Measurements from ENCODE around the gene FBRSL1. TPM values are rescaled to one million over a fixed set of nuclear protein-coding genes. Genes with fewer than 3 reads are reported as not detected.
"Not testable (repeated sequence)": the region's sequence is repeated elsewhere in the genome, so short reads cannot be mapped to it uniquely, and the experiment has no call there.

Gene FBRSL1
- total RNA-seq, 2 donors from 2014 or later: 79.3 to 86.3 TPM

DNA sequence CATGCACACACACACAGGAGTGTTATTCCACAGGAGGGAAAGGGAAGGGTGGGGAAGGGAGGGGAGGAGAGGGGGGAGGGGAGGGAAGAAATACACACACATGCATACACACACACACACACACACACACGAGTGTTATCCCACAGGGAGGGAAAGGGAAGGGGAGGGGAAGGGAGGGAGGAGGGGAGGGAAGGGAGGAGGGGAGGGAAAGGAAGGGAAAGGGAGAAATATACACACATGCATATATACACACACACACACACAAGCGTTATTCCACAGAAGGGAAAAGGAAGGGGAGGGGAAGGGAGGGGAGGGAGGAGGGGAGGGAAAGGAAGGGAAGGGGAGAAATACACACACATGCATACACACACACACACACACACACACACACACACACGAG lies 19.6 kb upstream of the FBRSL1 start:
- H3K4me1 Mint-ChIP-seq: peaks cover 16% of the 10 kb centered on the region
- no peak for ATAC-seq

DNA sequence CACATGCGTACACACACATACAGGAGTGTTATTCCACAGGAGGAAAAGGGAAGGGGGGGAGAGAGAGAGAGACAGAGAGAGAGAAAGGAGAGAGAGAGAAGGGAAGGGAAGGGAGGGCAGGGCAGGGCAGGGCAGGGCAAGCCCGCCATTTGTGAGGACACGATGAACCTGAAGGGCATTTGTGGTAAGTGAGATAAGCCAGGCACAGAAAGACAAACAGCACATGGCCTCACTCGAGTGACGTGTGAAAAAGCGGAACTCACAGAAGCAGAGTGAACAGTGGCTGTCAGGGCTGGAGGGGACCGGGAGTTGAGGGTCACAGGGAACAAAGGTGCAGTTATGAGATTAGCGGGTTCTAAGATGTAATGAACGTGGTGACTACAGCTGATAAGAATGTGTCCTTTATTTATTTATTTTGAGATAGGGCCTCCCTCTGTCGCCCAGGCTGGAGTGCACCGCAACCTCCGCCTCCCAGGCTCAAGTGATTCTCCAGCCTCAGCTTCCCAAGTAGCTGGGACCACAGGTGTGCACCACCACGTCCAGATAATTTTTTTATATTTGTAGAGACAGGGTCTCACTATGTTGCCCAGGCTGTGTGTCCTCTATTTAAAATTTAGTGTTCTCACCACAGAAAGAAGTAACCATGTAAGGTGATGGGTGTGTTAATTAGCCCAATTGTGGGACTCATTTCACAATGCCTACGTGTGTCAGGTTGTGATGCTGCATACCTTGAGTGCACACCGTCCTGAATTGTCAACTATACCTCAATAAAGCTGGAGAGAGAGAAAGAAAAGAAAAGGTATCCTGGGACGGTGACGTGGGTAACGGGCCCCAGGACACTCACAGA lies 18.7 kb upstream of the FBRSL1 start:
- peaks cover 19% of the 10 kb centered on the region for H3K4me1 Mint-ChIP-seq
- H3K4me3 Mint-ChIP-seq: peak overlapping the region; percentile 73
- peaks cover 4% of the 10 kb centered on the region for H3K27me3 Mint-ChIP-seq
- ATAC-seq (peak; percentile 54), DNase-seq (no peak)
- no peaks in the 10 kb centered on the region for H3K9me3 ChIP-seq (ENCODE audit: control insufficient read depth, low read length, poor library complexity, severe bottlenecking)
- no peaks in the 10 kb centered on the region for H3K36me3 Mint-ChIP-seq (ENCODE audit: low read depth)
- H3K27ac Mint-ChIP-seq: no peak overlapping the region

More for the DNA sequence above, 19.6 kb upstream of the FBRSL1 start:
- no peak overlapping the region for H3K4me3 Mint-ChIP-seq
- no peak overlapping the region for H3K27ac Mint-ChIP-seq
- no peak for DNase-seq
- H3K27me3 Mint-ChIP-seq: no peaks in the 10 kb centered on the region
- H3K9me3 ChIP-seq (ENCODE audit: control insufficient read depth, low read length, poor library complexity, severe bottlenecking): no peaks in the 10 kb centered on the region
- no peaks in the 10 kb centered on the region for H3K36me3 Mint-ChIP-seq (ENCODE audit: low read depth)

DNA sequence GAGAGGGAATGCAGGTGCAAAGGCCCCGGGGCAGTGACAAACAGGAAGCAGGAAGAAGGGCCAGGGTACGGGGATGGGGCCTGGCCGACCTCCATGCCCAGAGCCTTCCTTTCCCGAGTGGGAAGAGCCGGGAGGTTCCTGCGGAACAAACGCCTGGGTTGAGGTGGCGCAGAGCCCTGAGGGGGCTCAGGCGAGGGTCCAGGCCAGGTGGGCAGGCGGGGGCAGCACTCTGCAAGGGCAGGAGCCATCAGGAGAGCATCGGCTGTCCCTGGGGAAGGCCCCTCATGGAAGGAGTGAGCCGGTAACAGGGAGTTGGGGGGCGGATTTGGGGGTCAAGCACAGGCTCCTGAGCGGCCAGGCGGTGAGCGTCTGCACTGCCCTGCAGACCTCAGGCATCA lies 18.1 kb upstream of the FBRSL1 start:
- H3K4me3 Mint-ChIP-seq: peak overlapping the region; percentile 73
- peak overlapping the region; percentile 66 for H3K27ac Mint-ChIP-seq
- DNase-seq: no peak
- H3K9me3 ChIP-seq (ENCODE audit: control insufficient read depth, low read length, poor library complexity, severe bottlenecking): no peaks in the 10 kb centered on the region
- H3K4me1 Mint-ChIP-seq: peaks cover 22% of the 10 kb centered on the region
- peaks cover 7% of the 10 kb centered on the region for H3K27me3 Mint-ChIP-seq
- no peaks in the 10 kb centered on the region for H3K36me3 Mint-ChIP-seq (ENCODE audit: low read depth)
- ATAC-seq: no peak

DNA sequence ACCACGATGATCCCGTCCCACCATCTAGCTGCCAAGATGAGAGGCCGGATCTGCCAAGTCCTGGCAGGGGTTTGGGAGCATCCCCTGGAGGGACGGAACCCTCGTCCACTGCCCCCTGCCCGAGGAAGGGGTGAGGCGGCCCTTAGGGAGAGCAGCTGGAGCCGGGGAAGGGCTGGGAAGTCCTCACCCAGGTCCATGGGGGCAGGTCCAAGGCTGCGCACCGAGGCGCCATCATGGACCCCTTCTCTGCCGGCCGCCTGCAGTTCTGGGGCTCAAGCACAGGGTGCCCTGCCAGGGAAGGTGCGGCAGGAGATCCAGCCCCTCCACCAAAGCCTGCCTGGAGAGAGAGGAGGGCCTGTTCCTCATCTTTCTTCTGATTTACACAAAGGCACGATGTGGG lies 17.6 kb upstream of the FBRSL1 start:
- ATAC-seq: no peak
- peak overlapping the region; percentile 66 for H3K27ac Mint-ChIP-seq
- no peaks in the 10 kb centered on the region for H3K36me3 Mint-ChIP-seq (ENCODE audit: low read depth)
- H3K27me3 Mint-ChIP-seq: peaks cover 7% of the 10 kb centered on the region
- H3K4me3 Mint-ChIP-seq: peak overlapping the region; percentile 73
- H3K4me1 Mint-ChIP-seq: peaks cover 25% of the 10 kb centered on the region
- no peaks in the 10 kb centered on the region for H3K9me3 ChIP-seq (ENCODE audit: control insufficient read depth, low read length, poor library complexity, severe bottlenecking)
- no peak for DNase-seq

DNA sequence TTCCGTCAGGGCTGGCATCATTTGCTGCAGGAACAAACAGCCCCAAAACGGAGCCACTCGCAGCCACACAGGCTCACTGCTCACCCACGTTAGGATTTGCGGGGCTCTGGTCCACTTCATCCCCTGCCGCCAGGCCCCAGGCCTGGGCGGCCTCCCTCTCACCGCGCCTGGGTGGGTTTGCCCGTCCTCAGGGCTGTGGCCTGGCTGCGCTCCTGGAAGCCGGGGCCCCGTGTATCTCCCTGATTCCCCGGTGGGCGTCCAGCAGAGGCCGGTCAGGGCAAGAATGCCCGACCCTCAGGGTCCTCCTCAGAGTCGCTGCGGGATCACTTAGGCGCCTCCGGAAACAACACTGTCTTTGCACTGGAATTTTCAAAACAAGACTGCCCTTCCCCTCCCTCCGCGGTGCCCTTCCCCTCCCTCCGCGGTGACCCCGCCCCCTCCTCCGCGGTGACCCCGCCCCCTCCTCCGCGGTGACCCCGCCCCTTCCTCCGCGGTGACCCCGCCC lies 15.7 kb upstream of the FBRSL1 start:
- Mint-ChIP-seq H3K4me1 (peaks cover 25% of the 10 kb centered on the region), H3K27ac (no peak overlapping the region), H3K27me3 (peaks cover 7% of the 10 kb centered on the region), H3K4me3 (peak overlapping the region; percentile 68), H3K36me3 (ENCODE audit: low read depth) (no peaks in the 10 kb centered on the region)
- H3K9me3 ChIP-seq (ENCODE audit: control insufficient read depth, low read length, poor library complexity, severe bottlenecking): no peaks in the 10 kb centered on the region
- ATAC-seq (peak; percentile 29), DNase-seq (peak in 2 of 3 donors; percentile 24 to 35)

DNA sequence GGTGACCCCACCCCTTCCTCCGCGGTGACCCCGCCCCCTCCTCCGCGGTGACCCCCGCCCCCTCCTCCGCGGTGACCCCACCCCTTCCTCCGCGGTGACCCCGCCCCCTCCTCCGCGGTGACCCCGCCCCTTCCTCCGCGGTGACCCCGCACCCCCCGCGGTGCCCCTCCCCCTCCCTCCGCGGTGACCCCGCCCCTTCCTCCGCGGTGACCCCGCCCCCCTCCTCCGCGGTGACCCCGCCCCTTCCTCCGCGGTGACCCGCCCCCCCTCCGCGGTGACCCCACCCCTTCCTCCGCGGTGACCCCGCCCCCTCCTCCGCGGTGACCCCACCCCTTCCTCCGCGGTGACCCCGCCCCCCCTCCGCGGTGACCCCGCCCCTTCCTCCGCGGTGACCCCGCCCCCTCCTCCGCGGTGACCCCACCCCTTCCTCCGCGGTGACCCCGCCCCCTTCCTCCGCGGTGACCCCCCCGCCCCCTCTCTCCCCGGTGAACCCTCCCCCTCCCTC lies 15.1 kb upstream of the FBRSL1 start:
- H3K27me3 Mint-ChIP-seq: peaks cover 11% of the 10 kb centered on the region
- ATAC-seq; H3K4me3 Mint-ChIP-seq; H3K9me3 ChIP-seq (ENCODE audit: control insufficient read depth, low read length, poor library complexity, severe bottlenecking); H3K36me3 Mint-ChIP-seq (ENCODE audit: low read depth): not testable (repeated sequence)
- peak overlapping the region; percentile 85 for H3K27ac Mint-ChIP-seq
- H3K4me1 Mint-ChIP-seq: peaks cover 20% of the 10 kb centered on the region
- peak in 1 of 3 donors; percentile 32 for DNase-seq

DNA sequence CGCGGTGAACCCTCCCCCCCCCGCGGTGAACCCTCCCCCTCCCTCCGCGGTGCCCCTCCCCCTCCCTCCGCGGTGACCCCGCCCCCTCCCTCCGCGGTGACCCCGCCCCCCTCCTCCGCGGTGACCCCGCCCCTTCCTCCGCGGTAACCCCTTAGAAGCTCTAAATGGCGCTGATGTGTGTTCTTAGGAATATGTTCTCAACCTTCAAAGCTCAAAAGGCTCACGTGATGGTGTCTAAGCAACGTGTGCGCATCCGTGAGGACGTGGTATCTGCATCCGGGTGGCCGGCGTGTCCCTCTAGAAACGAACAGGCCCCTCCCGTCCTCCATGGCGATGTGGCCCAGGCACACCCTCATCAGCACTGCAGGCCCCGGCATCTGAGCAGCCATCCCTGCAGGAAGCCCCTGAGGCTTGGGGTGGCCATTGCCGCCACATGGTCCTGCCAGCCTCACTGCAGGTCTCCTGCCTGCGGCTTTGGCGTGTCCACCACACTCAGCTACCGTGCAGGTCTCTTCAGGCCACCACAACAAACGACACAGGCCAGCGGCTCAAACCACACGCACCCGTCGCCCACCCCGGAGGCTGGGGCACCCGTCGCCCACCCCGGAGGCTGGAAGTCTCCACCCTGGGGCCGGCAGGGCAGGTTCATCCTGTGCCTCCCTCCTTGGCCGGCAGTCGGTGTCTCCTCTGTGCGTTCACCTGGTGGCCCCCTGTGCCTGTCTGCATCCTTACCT lies 14.5 kb upstream of the FBRSL1 start:
- Mint-ChIP-seq H3K27ac (peak overlapping the region; percentile 85), H3K36me3 (ENCODE audit: low read depth) (no peaks in the 10 kb centered on the region), H3K27me3 (peaks cover 11% of the 10 kb centered on the region), H3K4me3 (peak overlapping the region; percentile 86), H3K4me1 (peaks cover 19% of the 10 kb centered on the region)
- ATAC-seq (peak; percentile 59), DNase-seq (no peak)
- H3K9me3 ChIP-seq (ENCODE audit: control insufficient read depth, low read length, poor library complexity, severe bottlenecking): no peaks in the 10 kb centered on the region

DNA sequence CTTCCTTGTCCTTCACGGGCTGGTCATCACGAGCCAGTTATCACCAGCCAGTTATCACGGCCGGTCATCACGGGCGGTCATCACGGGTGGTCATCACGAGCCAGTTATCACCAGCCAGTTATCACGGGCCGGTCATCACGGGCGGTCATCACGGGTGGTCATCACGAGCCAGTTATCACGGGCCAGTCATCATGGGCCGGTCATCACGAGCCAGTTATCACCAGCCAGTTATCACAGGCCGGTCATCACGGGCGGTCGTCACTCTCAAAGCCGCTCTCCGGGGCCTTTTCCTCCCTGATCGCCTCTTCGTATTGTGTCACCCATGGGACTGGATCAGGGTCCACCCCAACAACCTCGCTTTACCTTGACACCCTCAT lies 13.9 kb upstream of the FBRSL1 start:
- peak overlapping the region; percentile 86 for H3K4me3 Mint-ChIP-seq
- peaks cover 18% of the 10 kb centered on the region for H3K4me1 Mint-ChIP-seq
- H3K27me3 Mint-ChIP-seq: peaks cover 11% of the 10 kb centered on the region

DNA sequence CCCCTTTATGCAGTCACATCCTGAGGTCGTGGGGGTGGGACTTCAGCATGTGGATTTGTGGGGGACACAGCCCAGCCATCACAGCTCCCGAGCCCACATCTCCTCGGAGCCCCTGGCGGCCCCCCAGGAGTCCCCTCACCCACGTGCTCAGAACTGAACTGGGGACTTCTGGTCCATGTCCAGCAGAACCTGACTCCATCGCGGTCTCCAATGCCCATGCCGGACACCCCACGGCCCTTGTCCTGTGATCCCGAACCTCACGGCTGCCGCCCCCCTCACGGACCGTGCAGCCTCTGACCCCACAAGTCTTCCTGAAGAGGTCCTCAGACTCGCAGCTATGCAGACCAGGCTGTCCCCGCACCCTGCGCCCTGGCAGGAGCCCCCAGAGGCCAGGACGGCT lies 13.5 kb upstream of the FBRSL1 start:
- Mint-ChIP-seq H3K27ac (peak overlapping the region; percentile 85), H3K4me3 (peak overlapping the region; percentile 86), H3K36me3 (ENCODE audit: low read depth) (no peaks in the 10 kb centered on the region), H3K27me3 (peaks cover 11% of the 10 kb centered on the region), H3K4me1 (peaks cover 18% of the 10 kb centered on the region)
- ATAC-seq (no peak), DNase-seq (no peak)
- no peaks in the 10 kb centered on the region for H3K9me3 ChIP-seq (ENCODE audit: control insufficient read depth, low read length, poor library complexity, severe bottlenecking)

More for the DNA sequence above, 13.9 kb upstream of the FBRSL1 start:
- Mint-ChIP-seq H3K27ac (peak overlapping the region; percentile 85), H3K36me3 (ENCODE audit: low read depth) (no peaks in the 10 kb centered on the region)
- ATAC-seq (no peak), DNase-seq (no peak)
- no peaks in the 10 kb centered on the region for H3K9me3 ChIP-seq (ENCODE audit: control insufficient read depth, low read length, poor library complexity, severe bottlenecking)

DNA sequence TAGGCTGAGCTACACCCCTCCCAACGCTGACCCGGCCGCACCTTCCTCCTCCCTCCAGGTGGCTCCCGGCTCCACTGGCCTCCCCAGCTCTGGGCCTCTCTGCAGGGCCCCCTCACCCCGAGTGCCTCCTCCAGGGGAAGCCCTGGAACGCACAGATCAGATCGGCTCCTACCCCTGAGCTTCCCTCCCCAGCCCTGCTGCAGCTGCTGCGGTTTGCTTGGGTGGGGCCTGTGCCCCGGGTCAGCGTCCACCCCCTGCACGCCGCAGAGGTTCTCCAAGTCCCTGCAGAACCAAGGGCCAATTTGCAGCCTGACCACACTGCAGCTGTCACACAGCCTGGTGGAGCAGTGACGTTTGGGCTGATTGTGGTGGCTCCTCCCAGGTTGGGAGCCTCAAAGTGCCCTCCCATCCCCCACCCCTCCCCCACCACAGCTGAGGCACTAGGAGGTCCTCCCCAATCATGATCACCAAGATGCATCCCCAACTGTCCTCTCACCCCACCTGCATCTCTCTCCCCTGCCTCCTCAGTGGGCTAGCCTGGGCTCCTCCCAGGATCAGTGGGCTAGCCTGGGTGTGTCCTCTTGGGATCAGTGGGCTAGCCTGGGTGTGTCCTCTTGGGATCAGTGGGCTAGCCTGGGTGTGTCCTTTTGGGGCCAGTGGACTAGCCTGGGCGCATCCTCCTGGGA lies 12.8 kb upstream of the FBRSL1 start:
- Mint-ChIP-seq H3K27ac (peak overlapping the region; percentile 85), H3K27me3 (peaks cover 11% of the 10 kb centered on the region), H3K4me3 (peak overlapping the region; percentile 86), H3K36me3 (ENCODE audit: low read depth) (no peaks in the 10 kb centered on the region), H3K4me1 (peaks cover 17% of the 10 kb centered on the region)
- ATAC-seq (peak; percentile 36), DNase-seq (no peak)
- H3K9me3 ChIP-seq (ENCODE audit: control insufficient read depth, low read length, poor library complexity, severe bottlenecking): no peaks in the 10 kb centered on the region

DNA sequence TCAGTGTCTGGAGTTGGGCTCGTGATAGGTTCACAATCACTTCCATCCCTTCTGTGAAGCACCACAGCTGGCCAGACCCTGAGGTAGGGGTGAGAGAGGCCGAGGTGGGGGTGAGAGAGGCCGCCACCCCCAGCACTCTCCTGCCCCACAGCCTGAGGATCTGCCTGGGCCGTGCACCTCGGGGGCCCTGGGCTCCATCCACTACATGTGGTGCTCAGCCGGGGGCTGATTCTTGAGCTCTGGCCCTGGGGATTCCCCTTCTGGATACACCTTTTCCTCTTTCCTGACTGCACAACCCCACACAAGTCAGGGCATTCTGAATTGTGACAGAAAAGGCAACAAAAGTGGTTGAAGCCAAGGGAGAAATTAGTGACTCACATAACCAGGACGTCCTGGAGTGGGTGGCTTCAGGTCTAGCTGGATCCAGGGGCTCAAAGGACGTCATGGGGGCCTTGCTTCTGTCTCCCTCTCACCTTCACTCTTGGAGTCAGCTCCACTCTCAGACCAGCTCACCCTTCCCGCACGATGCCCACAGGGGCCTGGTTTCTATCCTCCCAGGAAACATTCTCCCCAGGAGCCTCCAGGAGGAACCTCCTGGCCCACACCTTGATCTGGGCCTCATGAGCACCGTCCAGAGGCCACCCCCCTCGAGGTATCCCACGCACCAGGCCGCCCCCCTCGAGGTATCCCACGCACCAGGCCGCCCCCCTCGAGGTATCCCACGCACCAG lies 12.1 kb upstream of the FBRSL1 start:
- H3K27me3 Mint-ChIP-seq: peaks cover 11% of the 10 kb centered on the region
- ATAC-seq (no peak), DNase-seq (no peak)
- peak overlapping the region; percentile 57 for H3K27ac Mint-ChIP-seq
- no peak overlapping the region for H3K4me3 Mint-ChIP-seq
- H3K36me3 Mint-ChIP-seq (ENCODE audit: low read depth): no peaks in the 10 kb centered on the region
- H3K9me3 ChIP-seq (ENCODE audit: control insufficient read depth, low read length, poor library complexity, severe bottlenecking): no peaks in the 10 kb centered on the region
- peaks cover 18% of the 10 kb centered on the region for H3K4me1 Mint-ChIP-seq

DNA sequence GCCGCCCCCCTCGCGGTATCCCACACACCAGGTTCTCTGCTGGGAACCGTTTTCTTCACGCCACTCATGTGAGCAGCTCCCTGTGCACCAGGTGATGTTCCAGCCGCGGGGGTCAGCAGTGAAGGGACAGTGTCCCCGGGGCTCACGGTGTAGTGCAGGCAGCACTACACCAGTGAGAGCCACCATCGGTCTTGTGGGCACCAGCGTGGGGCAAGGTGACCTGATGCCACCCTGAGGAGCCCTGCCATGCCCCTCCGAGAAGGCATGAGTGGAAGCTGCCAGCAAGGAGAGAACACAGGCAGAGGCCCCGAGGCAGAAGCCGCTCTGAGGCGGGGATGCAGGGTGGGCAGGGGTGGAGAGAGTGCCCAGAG lies 11.5 kb upstream of the FBRSL1 start:
- H3K9me3 ChIP-seq (ENCODE audit: control insufficient read depth, low read length, poor library complexity, severe bottlenecking): no peaks in the 10 kb centered on the region
- DNase-seq (no peak), ATAC-seq (no peak)
- H3K36me3 Mint-ChIP-seq (ENCODE audit: low read depth): no peaks in the 10 kb centered on the region
- no peak overlapping the region for H3K4me3 Mint-ChIP-seq
- H3K4me1 Mint-ChIP-seq: peaks cover 18% of the 10 kb centered on the region
- H3K27me3 Mint-ChIP-seq: peaks cover 11% of the 10 kb centered on the region
- H3K27ac Mint-ChIP-seq: no peak overlapping the region
